OCI-LY3 (cell line): ENCODE measurements around the gene LUC7L3.

Experiments
- H2AFZ ChIP-seq: fragments of 200-600, 300-600 bp; shearing (Covaris generic); 2 replicates; pipeline ENCODE4 v1.6.0; 2014; ENCODE audit warnings: antibody characterized with exemption, low read depth, low read length
- H3K27ac ChIP-seq: fragments of 200-600, 300-600 bp; sonication (generic); 2 replicates; pipeline ENCODE4 v1.5.1; 2014; ENCODE audit warnings: mild to moderate bottlenecking, low read length, moderate library complexity, mixed read lengths
- H3K27me3 ChIP-seq: fragments of 200-600, 300-600 bp; sonication (generic); 2 replicates; pipeline ENCODE4 v1.6.1; 2014; ENCODE audit warnings: low read depth, low read length, mixed read lengths
- H3K36me3 ChIP-seq: fragments of 200-600, 300-600 bp; sonication (generic); replicated peaks from 2 replicates; pipeline ENCODE3; 2014; ENCODE audit warnings: low read depth, low read length, mixed read lengths
- H3K4me1 ChIP-seq: fragments of 300-600, 200-600 bp; sonication (generic); 2 replicates; pipeline ENCODE4 v1.6.1; 2014; ENCODE audit warnings: low read length, mixed read lengths
- H3K4me2 ChIP-seq: fragments of 200-600, 300-600 bp; sonication (generic); 2 replicates; pipeline ENCODE4 v1.6.1; 2014; ENCODE audit warnings: low read length, mixed read lengths
- H3K4me3 ChIP-seq: fragments of 300-600, 200-600 bp; sonication (generic); 2 replicates; pipeline ENCODE4 v1.5.1; 2014; ENCODE audit warnings: antibody characterized with exemption, mild to moderate bottlenecking, low read length, moderate library complexity
- H3K79me2 ChIP-seq: fragments of 300-600, 200-600 bp; shearing (Covaris generic); 2 replicates; pipeline ENCODE4 v1.6.1; 2014; ENCODE audit warnings: mild to moderate bottlenecking, low read length, mixed read lengths
- H3K9ac ChIP-seq: fragments of 300-600, 200-600 bp; shearing (Covaris generic); 2 replicates; pipeline ENCODE4 v1.6.0; 2014; ENCODE audit warnings: mild to moderate bottlenecking, low read length, moderate library complexity
- H3K9me3 ChIP-seq: fragments of 200-600, 300-600 bp; shearing (Covaris generic); 2 replicates; pipeline ENCODE4 v1.6.1; 2014; ENCODE audit warnings: low read length, mixed read lengths; ENCODE audit not compliant: insufficient read depth
- H4K20me1 ChIP-seq: fragments of 200-600, 300-600 bp; sonication (generic); 2 replicates; pipeline ENCODE4 v1.6.1; 2016; ENCODE audit warnings: low read length, mixed read lengths; ENCODE audit not compliant: insufficient read depth
- EZH2phosphoT487 ChIP-seq: fragments of 200-600 bp; shearing (Covaris generic); IDR thresholded peaks from 2 replicates; pipeline ENCODE4 v1.6.1; 2018; ENCODE audit warnings: antibody characterized with exemption, mixed run types, low read depth
- TF ChIP-seq, protein P1 (sequence below): fragments of 200-600, 300-600 bp; sonication (generic); IDR thresholded peaks from 2 replicates; pipeline ENCODE4 v1.5.1; 2014; ENCODE audit warnings: antibody characterized with exemption, low read length, low read depth

LUC7L3 gene

GRCh38 chr17:50675627-50676026 is 43.8 kb upstream of the LUC7L3 start:
- H3K27me3 ChIP-seq = peaks cover 4% of the 10 kb centered on the region
- H3K4me3 ChIP-seq = no peak overlapping the region
- H3K9ac ChIP-seq = no peak overlapping the region
- no peaks in the 10 kb centered on the region for H3K9me3 ChIP-seq
- TF ChIP-seq, protein P1, sequence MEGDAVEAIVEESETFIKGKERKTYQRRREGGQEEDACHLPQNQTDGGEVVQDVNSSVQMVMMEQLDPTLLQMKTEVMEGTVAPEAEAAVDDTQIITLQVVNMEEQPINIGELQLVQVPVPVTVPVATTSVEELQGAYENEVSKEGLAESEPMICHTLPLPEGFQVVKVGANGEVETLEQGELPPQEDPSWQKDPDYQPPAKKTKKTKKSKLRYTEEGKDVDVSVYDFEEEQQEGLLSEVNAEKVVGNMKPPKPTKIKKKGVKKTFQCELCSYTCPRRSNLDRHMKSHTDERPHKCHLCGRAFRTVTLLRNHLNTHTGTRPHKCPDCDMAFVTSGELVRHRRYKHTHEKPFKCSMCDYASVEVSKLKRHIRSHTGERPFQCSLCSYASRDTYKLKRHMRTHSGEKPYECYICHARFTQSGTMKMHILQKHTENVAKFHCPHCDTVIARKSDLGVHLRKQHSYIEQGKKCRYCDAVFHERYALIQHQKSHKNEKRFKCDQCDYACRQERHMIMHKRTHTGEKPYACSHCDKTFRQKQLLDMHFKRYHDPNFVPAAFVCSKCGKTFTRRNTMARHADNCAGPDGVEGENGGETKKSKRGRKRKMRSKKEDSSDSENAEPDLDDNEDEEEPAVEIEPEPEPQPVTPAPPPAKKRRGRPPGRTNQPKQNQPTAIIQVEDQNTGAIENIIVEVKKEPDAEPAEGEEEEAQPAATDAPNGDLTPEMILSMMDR = no peak
- TF ChIP-seq EZH2phosphoT487 = no peak
- H3K4me1 ChIP-seq = no peaks in the 10 kb centered on the region
- no peak overlapping the region for H3K4me2 ChIP-seq
- no peaks in the 10 kb centered on the region for H3K36me3 ChIP-seq
- H3K27ac ChIP-seq = no peak overlapping the region
- H4K20me1 ChIP-seq = no peaks in the 10 kb centered on the region
- H3K79me2 ChIP-seq = no peaks in the 10 kb centered on the region
- no peak overlapping the region for H2AFZ ChIP-seq

DNA sequence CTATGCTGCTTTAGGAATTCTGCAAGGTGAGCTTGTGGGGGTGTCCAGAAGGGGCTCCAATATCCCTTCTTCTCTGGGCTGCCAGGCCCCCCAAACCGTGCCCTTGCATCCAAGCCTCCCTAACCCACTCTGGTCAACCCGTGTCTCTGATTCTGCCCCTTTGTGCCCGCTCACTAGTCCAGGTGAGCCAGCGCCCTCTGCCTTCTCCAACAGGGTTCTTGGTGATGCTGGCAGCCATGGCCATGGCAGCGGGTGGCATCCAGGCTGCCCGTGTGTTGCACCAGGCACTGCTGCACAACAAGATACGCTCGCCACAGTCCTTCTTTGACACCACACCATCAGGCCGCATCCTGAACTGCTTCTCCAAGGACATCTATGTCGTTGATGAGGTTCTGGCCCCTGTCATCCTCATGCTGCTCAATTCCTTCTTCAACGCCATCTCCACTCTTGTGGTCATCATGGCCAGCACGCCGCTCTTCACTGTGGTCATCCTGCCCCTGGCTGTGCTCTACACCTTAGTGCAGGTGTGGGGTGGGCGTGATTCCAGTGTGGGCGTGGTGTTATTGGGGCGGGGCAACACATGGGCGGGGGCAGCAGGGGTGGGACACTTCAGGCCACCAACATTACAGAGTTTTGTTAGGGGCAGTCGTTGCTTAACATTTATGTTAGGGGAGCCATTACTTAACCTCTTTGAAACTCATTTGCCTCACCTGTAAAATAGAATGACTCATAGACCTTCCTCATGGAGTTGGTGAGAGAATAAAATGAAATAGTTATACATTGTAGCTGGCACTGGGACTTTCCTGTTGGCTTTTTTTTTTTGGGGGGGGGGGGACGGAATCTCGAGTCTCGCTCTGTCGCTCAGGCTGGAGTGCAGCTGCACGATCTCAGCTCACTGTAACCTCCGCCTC is 43.1 kb upstream of the LUC7L3 start:
- TF ChIP-seq, protein P1 = no peak
- no peak for TF ChIP-seq EZH2phosphoT487
- no peaks in the 10 kb centered on the region for H4K20me1 ChIP-seq
- H3K4me3 ChIP-seq = no peak overlapping the region
- H3K27ac ChIP-seq = no peak overlapping the region
- H3K36me3 ChIP-seq = no peaks in the 10 kb centered on the region
- peaks cover 9% of the 10 kb centered on the region for H3K27me3 ChIP-seq
- H3K79me2 ChIP-seq = no peaks in the 10 kb centered on the region
- no peak overlapping the region for H3K4me2 ChIP-seq
- no peak overlapping the region for H3K9ac ChIP-seq
- H3K4me1 ChIP-seq = no peaks in the 10 kb centered on the region
- H2AFZ ChIP-seq = no peak overlapping the region
- H3K9me3 ChIP-seq = no peaks in the 10 kb centered on the region

DNA sequence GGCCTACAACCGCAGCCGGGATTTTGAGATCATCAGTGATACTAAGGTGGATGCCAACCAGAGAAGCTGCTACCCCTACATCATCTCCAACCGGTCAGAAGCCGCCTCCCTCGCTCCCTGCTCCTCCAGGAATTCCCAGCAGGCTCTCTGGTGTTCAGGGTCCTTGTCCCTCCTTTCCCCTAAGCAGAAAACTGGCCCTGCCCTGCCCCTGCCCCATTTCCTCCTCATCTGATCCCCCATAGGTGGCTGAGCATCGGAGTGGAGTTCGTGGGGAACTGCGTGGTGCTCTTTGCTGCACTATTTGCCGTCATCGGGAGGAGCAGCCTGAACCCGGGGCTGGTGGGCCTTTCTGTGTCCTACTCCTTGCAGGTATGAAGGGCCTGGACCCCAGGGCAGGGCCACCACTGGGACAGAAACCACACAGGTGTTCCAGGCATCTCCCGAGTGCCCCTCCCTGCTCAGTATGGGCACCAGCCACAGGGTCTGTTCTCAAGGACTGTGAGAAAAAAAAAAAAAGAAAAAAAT is 41.5 kb upstream of the LUC7L3 start:
- no peaks in the 10 kb centered on the region for H3K9me3 ChIP-seq
- peaks cover 11% of the 10 kb centered on the region for H3K27me3 ChIP-seq
- no peaks in the 10 kb centered on the region for H3K4me1 ChIP-seq
- no peak overlapping the region for H3K27ac ChIP-seq
- TF ChIP-seq, protein P1 = no peak
- no peak for TF ChIP-seq EZH2phosphoT487
- H3K36me3 ChIP-seq = no peaks in the 10 kb centered on the region
- H3K79me2 ChIP-seq = no peaks in the 10 kb centered on the region
- no peak overlapping the region for H2AFZ ChIP-seq
- H4K20me1 ChIP-seq = no peaks in the 10 kb centered on the region
- no peak overlapping the region for H3K4me2 ChIP-seq
- H3K4me3 ChIP-seq = no peak overlapping the region
- no peak overlapping the region for H3K9ac ChIP-seq

- no peak overlapping the region for H2AFZ ChIP-seq
- no peaks in the 10 kb centered on the region for H3K36me3 ChIP-seq
- no peaks in the 10 kb centered on the region for H3K4me1 ChIP-seq
- no peak overlapping the region for H3K4me2 ChIP-seq
- H3K9me3 ChIP-seq = no peaks in the 10 kb centered on the region
- no peaks in the 10 kb centered on the region for H3K79me2 ChIP-seq
- H3K9ac ChIP-seq = no peak overlapping the region
- H4K20me1 ChIP-seq = no peaks in the 10 kb centered on the region
- TF ChIP-seq, protein P1 = no peak
- TF ChIP-seq EZH2phosphoT487 = no peak
- peaks cover 11% of the 10 kb centered on the region for H3K27me3 ChIP-seq
- H3K4me3 ChIP-seq = no peak overlapping the region
- no peak overlapping the region for H3K27ac ChIP-seq
These were observed 40.3 kb upstream of the LUC7L3 start for GRCh38 chr17:50679008-50679544.
